WERI-Rb-1 (cell line): Measurements from ENCODE around the gene RNF112.

ENCODE experiments used
- DNase-seq: peaks from one replicate; pipeline ENCODE4 v3.0.0-alpha.2; 2020
- H3K27ac ChIP-seq: fragments of 250-450 bp; sonication (Bioruptor Pico); 2 replicates; pipeline ENCODE4 v1.5.1; 2020; ENCODE audit warnings: mild to moderate bottlenecking, moderate library complexity
- H3K27me3 ChIP-seq: fragments of 250-450 bp; sonication (Bioruptor Pico); 2 replicates; pipeline ENCODE4 v1.5.1; 2021; ENCODE audit warnings: mild to moderate bottlenecking, low read depth, moderate library complexity; ENCODE audit not compliant: insufficient read depth, severe bottlenecking
- H3K36me3 ChIP-seq: fragments of 250-450 bp; sonication (Bioruptor Pico); 2 replicates; pipeline ENCODE4 v1.5.1; 2020; ENCODE audit warnings: mild to moderate bottlenecking, moderate library complexity
- H3K4me3 ChIP-seq: 2 replicates; pipeline ENCODE4 v1.5.1; 2011; ENCODE audit warnings: low read depth, mild to moderate bottlenecking, control low read depth, low read length
- H3K9me3 ChIP-seq: fragments of 250-450 bp; sonication (Bioruptor Pico); 2 replicates; pipeline ENCODE4 v1.5.1; 2021; ENCODE audit warnings: mild to moderate bottlenecking, moderate library complexity; ENCODE audit not compliant: severe bottlenecking
- CTCF ChIP-seq: IDR thresholded peaks from 2 replicates; pipeline ENCODE4 v1.5.1; 2011; ENCODE audit warnings: low read depth, mild to moderate bottlenecking, control low read depth, inconsistent platforms, low read length

The RNF112 gene

GRCh38 chr17:19372011-19372370 is 39.0 kb upstream of the RNF112 start:
- Histone ChIP-seq H3K36me3 (no peaks in the 10 kb centered on the region), H3K4me3 (no peak overlapping the region), H3K27me3 (no peaks in the 10 kb centered on the region), H3K9me3 (no peaks in the 10 kb centered on the region), H3K27ac (no peak overlapping the region)
- no peak for DNase-seq
- no peak for TF ChIP-seq CTCF

- Histone ChIP-seq H3K27me3 (no peaks in the 10 kb centered on the region), H3K4me3 (no peak overlapping the region), H3K36me3 (no peaks in the 10 kb centered on the region), H3K27ac (no peak overlapping the region), H3K9me3 (no peaks in the 10 kb centered on the region)
- DNase-seq = no peak
- TF ChIP-seq CTCF = no peak
Measured at GRCh38 chr17:19372439-19372838, 38.6 kb upstream of the RNF112 start.

GRCh38 chr17:19372866-19373504 is 38.0 kb upstream of the RNF112 start:
- Histone ChIP-seq H3K4me3 (no peak overlapping the region), H3K27me3 (no peaks in the 10 kb centered on the region), H3K36me3 (no peaks in the 10 kb centered on the region), H3K27ac (peak overlapping the region; percentile 54), H3K9me3 (no peaks in the 10 kb centered on the region)
- no peak for DNase-seq
- TF ChIP-seq CTCF = no peak

DNA sequence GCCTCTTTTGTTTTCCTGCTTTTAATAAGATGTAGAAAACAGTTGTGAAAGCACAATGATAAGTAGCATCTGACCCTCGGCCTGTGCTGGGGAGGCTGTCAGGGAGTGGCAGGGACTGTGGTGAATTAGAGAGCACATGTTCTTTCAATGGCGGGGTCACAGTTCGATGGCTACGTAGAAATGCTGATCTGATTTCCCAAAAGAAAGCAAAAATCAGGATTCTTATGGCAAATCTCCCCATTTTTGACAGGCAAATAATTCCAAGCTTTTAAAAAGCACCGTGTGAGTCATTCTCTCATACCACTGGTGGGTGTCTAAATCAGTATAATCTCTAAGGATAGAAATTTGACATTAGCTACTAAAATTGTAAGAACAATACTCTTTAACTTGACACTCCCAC is 36.9 kb upstream of the RNF112 start:
- no peak for TF ChIP-seq CTCF
- H3K4me3 ChIP-seq = no peak overlapping the region
- H3K36me3 ChIP-seq = peaks cover 6% of the 10 kb centered on the region
- DNase-seq = no peak
- peak overlapping the region; percentile 29; the same call in 1 of the 2 replicates for H3K27ac ChIP-seq
- H3K27me3 ChIP-seq = no peaks in the 10 kb centered on the region
- H3K9me3 ChIP-seq = no peaks in the 10 kb centered on the region

DNA sequence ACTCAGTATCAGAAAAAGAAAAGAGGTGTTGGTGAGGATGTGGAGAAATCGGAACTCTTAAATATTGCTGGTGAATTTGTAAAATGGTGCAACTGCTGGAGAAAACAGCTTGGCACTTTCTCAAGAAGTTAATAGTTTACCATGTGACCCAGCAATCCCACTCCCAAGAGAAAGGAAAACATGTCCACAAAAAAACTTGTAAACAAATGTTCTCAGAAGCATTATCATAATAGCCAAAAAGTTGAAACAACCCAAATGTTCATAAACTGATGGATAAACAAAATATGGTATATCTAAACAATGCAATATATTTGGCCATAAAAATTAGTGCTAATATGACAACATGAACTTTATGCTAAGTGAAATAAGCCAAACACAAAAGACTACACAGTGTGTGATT is 35.3 kb upstream of the RNF112 start:
- DNase-seq = no peak
- Histone ChIP-seq H3K9me3 (no peaks in the 10 kb centered on the region), H3K27me3 (no peaks in the 10 kb centered on the region), H3K36me3 (peaks cover 22% of the 10 kb centered on the region), H3K27ac (no peak overlapping the region), H3K4me3 (no peak overlapping the region)
- no peak for TF ChIP-seq CTCF

GRCh38 chr17:19376811-19377210 is 34.2 kb upstream of the RNF112 start:
- DNase-seq = no peak
- Histone ChIP-seq H3K4me3 (peak overlapping the region; percentile 86), H3K9me3 (no peaks in the 10 kb centered on the region), H3K27ac (peak overlapping the region; percentile 79), H3K27me3 (no peaks in the 10 kb centered on the region), H3K36me3 (peaks cover 32% of the 10 kb centered on the region)
- TF ChIP-seq CTCF = no peak
